Prostate gland (tissue), 2 donors: ENCODE measurements around the gene MAP4K5. TPM values are rescaled to one million over a fixed set of nuclear protein-coding genes. Genes with fewer than 3 reads are reported as not detected.

Experiments used
- DNase-seq: peaks from one replicate; pipeline ENCODE4 v3.0.0-alpha.2; 2019; ENCODE audit warnings: low spot score
- H3K27ac ChIP-seq, 2 donors: fragments of 200-600 bp; sonication (generic); 2 replicates each; pipeline ENCODE4 v1.5.1; 2017 to 2019
- H3K27me3 ChIP-seq: fragments of 200-600 bp; sonication (generic); replicated peaks from 2 replicates; pipeline ENCODE4 v1.5.1; 2019; ENCODE audit not compliant: insufficient read depth
- H3K36me3 ChIP-seq, 2 donors: fragments of 200-600 bp; sonication (generic); 1 replicate in 1 of 2; 2 replicates in 1 of 2; pipeline versions ENCODE4 v1.5.1 to v1.8.1; 2017 to 2019
- H3K4me1 ChIP-seq: fragments of 200-600 bp; sonication (generic); replicated peaks from 2 replicates; pipeline ENCODE4 v1.5.1; 2019
- H3K4me3 ChIP-seq, 2 donors: fragments of 200-600 bp; sonication (generic); 2 replicates each; pipeline ENCODE4 v1.5.1; 2017 to 2019
- H3K9me3 ChIP-seq: fragments of 200-600 bp; sonication (generic); 2 replicates; pipeline ENCODE4 v1.5.1; 2017
- CTCF ChIP-seq, 4 experiments: fragments of 200-600 bp in 2 of 4; fragments of 450-650 bp in 2 of 4; sonication (generic) in 2 of 4; IDR thresholded peaks; 1 replicate in 3 of 4; 2 replicates in 1 of 4; pipeline ENCODE4 v1.5.1; 2016 to 2019; ENCODE audit warnings: antibody characterized with exemption in 4 of 4, mild to moderate bottlenecking in 2 of 4, moderate library complexity in 2 of 4
- POLR2A ChIP-seq: fragments of 450-650 bp; IDR thresholded peaks from one replicate; pipeline ENCODE4 v1.6.1; 2016; ENCODE audit warnings: antibody characterized with exemption, mild to moderate bottlenecking
- POLR2AphosphoS5 ChIP-seq: sonication (generic); formaldehyde crosslinking; IDR thresholded peaks from one replicate; pipeline ENCODE4 v1.6.1; 2017; ENCODE audit warnings: antibody characterized with exemption
- WGBS: methylation state at CpG from one replicate; pipeline ENCODE4 v1.1.5; 2018; 5-methylcytosine and 5-hydroxymethylcytosine counted together
- intact Hi-C: fragments of 100-400 bp; cut with DNase I; formaldehyde crosslinking; loops from one replicate; pipeline ENCODE4 v1.14.2; 2022
- total RNA-seq, 2 donors: library from RNA; depleted of rRNA; stranded (reverse); fragments of >200 nt; gene quantifications; one replicate each; pipeline ENCODE4 v1.1.0, GENCODE V29; 2016

The MAP4K5 gene
- total RNA-seq, 2 donors from 2014 or later, result 76.2 to 102 TPM

- Histone ChIP-seq H3K27ac (no peak overlapping the region), H3K27me3 (no peaks in the 10 kb centered on the region), H3K9me3 (no peaks in the 10 kb centered on the region), H3K4me1 (no peaks in the 10 kb centered on the region), H3K36me3 (no peaks in the 10 kb centered on the region), H3K4me3 (peak overlapping the region in 1 of 2 donors; percentile 3)
- WGBS, result 88% methylated on average over 5 of the region's 5 CpGs
- intact Hi-C loops, result loop anchor here (5.0 kb wide), 2 partner anchors 52 to 72 kb away; no protein-coding TSS in a partner anchor
- TF ChIP-seq CTCF (IDR thresholded peaks at IDR 0.05), result no peak
- TF ChIP-seq POLR2AphosphoS5, result no peak
- no peak for TF ChIP-seq POLR2A
- no peak for DNase-seq
These were observed 137.7 kb downstream of the MAP4K5 start for GRCh38 chr14:50394713-50395112.

DNA sequence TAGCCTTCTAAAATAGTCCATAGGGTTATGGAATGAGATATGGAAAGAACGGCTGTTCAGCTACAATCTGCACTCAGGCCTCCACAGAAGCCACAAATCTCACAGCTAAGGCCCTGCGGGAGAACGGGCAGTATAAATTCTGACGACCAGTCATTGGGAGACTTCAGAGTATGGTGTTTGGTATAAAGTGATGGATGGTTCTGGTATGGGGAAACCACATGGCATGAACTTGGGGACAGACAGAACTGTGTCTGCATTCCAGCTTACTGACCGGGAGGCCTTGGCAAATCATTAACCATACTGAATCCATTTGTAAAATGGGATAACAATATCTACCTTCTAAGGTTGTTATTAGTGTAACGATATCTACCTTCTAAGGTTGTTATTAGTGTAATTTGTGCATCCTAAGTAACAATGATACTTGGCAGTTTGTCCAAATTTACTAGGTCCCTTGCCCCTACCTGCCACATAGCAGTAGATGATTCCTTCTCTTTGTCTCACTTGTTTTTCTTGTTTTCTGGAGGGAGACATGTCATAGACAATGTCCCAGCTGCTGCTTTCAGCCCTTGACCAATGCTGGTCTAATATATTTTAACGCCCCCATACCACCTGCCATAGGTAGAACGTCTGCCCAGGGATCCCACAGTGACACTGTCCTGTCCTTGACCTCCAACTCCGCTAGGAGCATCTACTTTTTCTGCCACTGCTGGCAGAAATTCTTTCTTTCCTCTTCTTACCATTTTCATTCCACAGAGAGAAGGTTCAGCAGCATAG is 142.5 kb downstream of the MAP4K5 start:
- no peak overlapping the region for H3K27ac ChIP-seq
- H3K4me3 ChIP-seq, result no peak overlapping the region
- TF ChIP-seq CTCF (IDR thresholded peaks at IDR 0.05) (no peak), POLR2A (no peak), POLR2AphosphoS5 (no peak)
- no peak for DNase-seq
- WGBS, result 82% methylated on average over 9 of the region's 9 CpGs
- no peaks in the 10 kb centered on the region for H3K36me3 ChIP-seq
- H3K4me1 ChIP-seq, result no peaks in the 10 kb centered on the region
- H3K9me3 ChIP-seq, result no peaks in the 10 kb centered on the region
- intact Hi-C loops, result no loop called here
- H3K27me3 ChIP-seq, result no peaks in the 10 kb centered on the region

DNA sequence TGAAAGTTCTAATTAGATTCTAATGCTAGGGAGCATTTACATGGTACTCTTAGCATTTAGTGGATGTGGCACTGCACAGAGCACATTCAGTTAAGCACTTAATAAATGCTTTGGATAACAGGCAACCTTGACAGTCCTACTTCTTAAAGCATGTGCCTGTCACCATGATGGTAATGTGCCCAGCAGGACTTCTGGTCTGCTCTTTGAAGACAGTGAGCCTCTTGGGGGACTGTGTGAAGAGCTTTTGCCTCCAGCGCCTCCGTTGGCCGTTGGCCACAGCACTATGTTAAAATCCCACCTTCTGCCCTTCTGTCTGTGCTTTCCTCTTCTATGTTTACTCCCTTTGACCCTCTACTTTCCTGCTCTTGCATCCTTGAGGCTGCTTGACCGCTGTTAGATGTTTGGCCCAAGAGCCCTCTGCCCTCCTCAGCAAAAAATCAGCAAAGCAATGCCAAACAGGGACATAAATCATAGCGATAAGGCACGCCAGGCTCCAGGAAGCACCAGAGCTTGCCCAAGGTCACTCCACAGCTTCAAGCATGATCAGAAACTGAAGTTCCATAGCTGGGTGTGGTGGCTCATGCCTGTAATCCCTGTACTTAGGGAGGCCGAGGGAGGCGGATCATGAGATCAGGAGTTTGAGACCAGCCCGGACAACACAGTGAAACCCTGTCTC is 144.0 kb downstream of the MAP4K5 start:
- no peak overlapping the region for H3K27ac ChIP-seq
- no peak for TF ChIP-seq POLR2AphosphoS5
- TF ChIP-seq CTCF (IDR thresholded peaks at IDR 0.05), result no peak
- no peak for DNase-seq

GRCh38 chr14:50387548-50387947 is 144.8 kb downstream of the MAP4K5 start:
- H3K4me1 ChIP-seq, result no peaks in the 10 kb centered on the region
- no peaks in the 10 kb centered on the region for H3K27me3 ChIP-seq
- no peak for TF ChIP-seq CTCF (IDR thresholded peaks at IDR 0.05)
- no peak for TF ChIP-seq POLR2A
- TF ChIP-seq POLR2AphosphoS5, result no peak
- no peaks in the 10 kb centered on the region for H3K9me3 ChIP-seq
- no peak overlapping the region for H3K27ac ChIP-seq
- 95% methylated on average over 1 of the region's 1 CpG for WGBS
- no peak for DNase-seq
- H3K36me3 ChIP-seq, result no peaks in the 10 kb centered on the region
- H3K4me3 ChIP-seq, result no peak overlapping the region
- intact Hi-C loops, result no loop called here

More for the DNA sequence above, 144.0 kb downstream of the MAP4K5 start:
- H3K4me1 ChIP-seq, result no peaks in the 10 kb centered on the region
- H3K27me3 ChIP-seq, result no peaks in the 10 kb centered on the region
- H3K4me3 ChIP-seq, result no peak overlapping the region
- H3K9me3 ChIP-seq, result no peaks in the 10 kb centered on the region
- 63% methylated on average over 9 of the region's 9 CpGs for WGBS
- no peaks in the 10 kb centered on the region for H3K36me3 ChIP-seq
- intact Hi-C loops, result no loop called here
